Right hindlimb (tissue), 1 donor: Measurements from ENCODE around the gene TMEM63B.
A peak's percentile ranks its signal among the peaks of the same experiment; 100 is the strongest.

ENCODE experiments used
- DNase-seq: peaks from one replicate; pipeline ENCODE4 v3.0.0-alpha.2; 2018

The TMEM63B gene

GRCh38 chr6:44145839-44146238 lies 18.5 kb downstream of the TMEM63B start:
- no peak for DNase-seq

GRCh38 chr6:44146685-44147084 lies 19.3 kb downstream of the TMEM63B start:
- no peak for DNase-seq

- DNase-seq, result no peak
Measured at GRCh38 chr6:44147256-44147655, 19.9 kb downstream of the TMEM63B start.

GRCh38 chr6:44148306-44148705 lies 21.0 kb downstream of the TMEM63B start:
- DNase-seq, result no peak

- DNase-seq, result no peak
Measured at GRCh38 chr6:44149369-44150012, 22.1 kb downstream of the TMEM63B start.

- DNase-seq, result no peak
Measured at GRCh38 chr6:44150317-44150917, 23.1 kb downstream of the TMEM63B start.

GRCh38 chr6:44151348-44152108 lies 24.2 kb downstream of the TMEM63B start:
- peak; percentile 70 for DNase-seq

- no peak for DNase-seq
Measured at GRCh38 chr6:44152109-44152461, 24.7 kb downstream of the TMEM63B start.

GRCh38 chr6:44152533-44152932 lies 25.2 kb downstream of the TMEM63B start:
- DNase-seq, result no peak

- DNase-seq, result no peak
Measured at GRCh38 chr6:44154067-44154466, 26.7 kb downstream of the TMEM63B start.

- DNase-seq, result no peak
Measured at GRCh38 chr6:44156494-44157151, 29.3 kb downstream of the TMEM63B start.

GRCh38 chr6:44157152-44157521 lies 29.8 kb downstream of the TMEM63B start:
- DNase-seq, result no peak

GRCh38 chr6:44158770-44159228 lies 31.4 kb downstream of the TMEM63B start, which contains the start of gene CAPN11:
TSS of gene CAPN11 (plus strand) at chr6:44158820. CDS start at chr6:44158849, 29 bp downstream.
- DNase-seq, result no peak

GRCh38 chr6:44161997-44162338 lies 34.6 kb downstream of the TMEM63B start:
- DNase-seq, result no peak

GRCh38 chr6:44162876-44163625 lies 35.7 kb downstream of the TMEM63B start:
- no peak for DNase-seq

- DNase-seq, result no peak
Measured at GRCh38 chr6:44166116-44166515, 38.8 kb downstream of the TMEM63B start.

GRCh38 chr6:44166591-44167184 lies 39.3 kb downstream of the TMEM63B start:
- no peak for DNase-seq

GRCh38 chr6:44167567-44167966 lies 40.2 kb downstream of the TMEM63B start:
- no peak for DNase-seq

GRCh38 chr6:44169154-44169553 lies 41.8 kb downstream of the TMEM63B start:
- no peak for DNase-seq

GRCh38 chr6:44169886-44170570 lies 42.7 kb downstream of the TMEM63B start:
- DNase-seq, result peak; percentile 11

- peak; percentile 12 for DNase-seq
Measured at GRCh38 chr6:44171899-44172546, 44.7 kb downstream of the TMEM63B start.
